ENCODE measurements around the gene CAPNS2.

- TF ChIP-seq, protein P1, sequence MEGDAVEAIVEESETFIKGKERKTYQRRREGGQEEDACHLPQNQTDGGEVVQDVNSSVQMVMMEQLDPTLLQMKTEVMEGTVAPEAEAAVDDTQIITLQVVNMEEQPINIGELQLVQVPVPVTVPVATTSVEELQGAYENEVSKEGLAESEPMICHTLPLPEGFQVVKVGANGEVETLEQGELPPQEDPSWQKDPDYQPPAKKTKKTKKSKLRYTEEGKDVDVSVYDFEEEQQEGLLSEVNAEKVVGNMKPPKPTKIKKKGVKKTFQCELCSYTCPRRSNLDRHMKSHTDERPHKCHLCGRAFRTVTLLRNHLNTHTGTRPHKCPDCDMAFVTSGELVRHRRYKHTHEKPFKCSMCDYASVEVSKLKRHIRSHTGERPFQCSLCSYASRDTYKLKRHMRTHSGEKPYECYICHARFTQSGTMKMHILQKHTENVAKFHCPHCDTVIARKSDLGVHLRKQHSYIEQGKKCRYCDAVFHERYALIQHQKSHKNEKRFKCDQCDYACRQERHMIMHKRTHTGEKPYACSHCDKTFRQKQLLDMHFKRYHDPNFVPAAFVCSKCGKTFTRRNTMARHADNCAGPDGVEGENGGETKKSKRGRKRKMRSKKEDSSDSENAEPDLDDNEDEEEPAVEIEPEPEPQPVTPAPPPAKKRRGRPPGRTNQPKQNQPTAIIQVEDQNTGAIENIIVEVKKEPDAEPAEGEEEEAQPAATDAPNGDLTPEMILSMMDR (IDR thresholded peaks at IDR 0.05), result no peak
- no peak for TF ChIP-seq POLR2A (IDR thresholded peaks at IDR 0.05)
Observed at GRCh38 chr16:55574811-55575210, 8.3 kb downstream of the CAPNS2 start.
